G401 (cell line): ENCODE measurements around the gene PCED1B. TPM values are rescaled to one million over a fixed set of nuclear protein-coding genes. Genes with fewer than 3 reads are reported as not detected.

Experiments
- DNase-seq: peaks from one replicate; pipeline ENCODE4 v3.0.0-alpha.2; 2015; ENCODE audit warnings: low spot score
- in situ Hi-C: cut with HindIII; loops from 2 replicates; pipeline ENCODE4 v1.10.0; 2016; ENCODE audit warnings: low sequenced_read_pairs, mixed read lengths
- total RNA-seq: library from RNA; depleted of rRNA; stranded (reverse); fragments of >200 nt; shearing (Covaris generic); gene quantifications from 2 replicates; pipeline ENCODE4 v1.2.3, GENCODE V29; 2014

PCED1B gene
- total RNA-seq, 1 experiment from 2014 or later = 9.5 TPM

- in situ Hi-C loops = no loop called here
- DNase-seq = no peak
These were observed 4.8 kb downstream of the PCED1B start for GRCh38 chr12:47084172-47084571.

- peak; percentile 52 for DNase-seq
- in situ Hi-C loops = no loop called here
These were observed 6.4 kb downstream of the PCED1B start for GRCh38 chr12:47085815-47086252.

GRCh38 chr12:47087088-47087688 is 7.8 kb downstream of the PCED1B start:
- in situ Hi-C loops = no loop called here
- peak; percentile 46 for DNase-seq

GRCh38 chr12:47088021-47088944 is 8.9 kb downstream of the PCED1B start:
- in situ Hi-C loops = no loop called here
- DNase-seq = peak; percentile 65

- in situ Hi-C loops = no loop called here
- DNase-seq = no peak
These were observed 11.6 kb downstream of the PCED1B start for GRCh38 chr12:47091009-47091408.

- in situ Hi-C loops = no loop called here
- DNase-seq = no peak
These were observed 15.4 kb downstream of the PCED1B start for GRCh38 chr12:47094804-47095203.

GRCh38 chr12:47095446-47096236 is 16.2 kb downstream of the PCED1B start:
- DNase-seq = no peak
- in situ Hi-C loops = no loop called here

GRCh38 chr12:47097276-47097896 is 18.0 kb downstream of the PCED1B start:
- no peak for DNase-seq
- in situ Hi-C loops = no loop called here

- in situ Hi-C loops = no loop called here
These were observed 18.7 kb downstream of the PCED1B start for GRCh38 chr12:47098099-47098498.

GRCh38 chr12:47099610-47100009 is 20.2 kb downstream of the PCED1B start:
- in situ Hi-C loops = no loop called here
- no peak for DNase-seq

More at GRCh38 chr12:47098099-47098498, 18.7 kb downstream of the PCED1B start:
- DNase-seq = no peak

GRCh38 chr12:47100160-47100559 is 20.7 kb downstream of the PCED1B start:
- in situ Hi-C loops = no loop called here

GRCh38 chr12:47102406-47102805 is 23.0 kb downstream of the PCED1B start:
- in situ Hi-C loops = no loop called here
- DNase-seq = peak; percentile 34

More at GRCh38 chr12:47100160-47100559, 20.7 kb downstream of the PCED1B start:
- DNase-seq = no peak

- DNase-seq = peak; percentile 42
- in situ Hi-C loops = no loop called here
These were observed 23.6 kb downstream of the PCED1B start for GRCh38 chr12:47102845-47103651.

- no peak for DNase-seq
- in situ Hi-C loops = no loop called here
These were observed 26.7 kb downstream of the PCED1B start for GRCh38 chr12:47105914-47106674.

- no peak for DNase-seq
- in situ Hi-C loops = no loop called here
These were observed 28.0 kb downstream of the PCED1B start for GRCh38 chr12:47107446-47107845.

GRCh38 chr12:47107926-47108325 is 28.5 kb downstream of the PCED1B start:
- in situ Hi-C loops = no loop called here
- no peak for DNase-seq

GRCh38 chr12:47110011-47110541 is 30.7 kb downstream of the PCED1B start:
- no peak for DNase-seq
- in situ Hi-C loops = no loop called here
